Measurements from ENCODE around the gene WBP4. TPM values are rescaled to one million over a fixed set of nuclear protein-coding genes. Genes with fewer than 3 reads are reported as not detected.

Gene WBP4
- polyA plus RNA-seq, 1 of the 3 experiments (the other 2 are of a cell fraction) = 6.4 TPM

DNA sequence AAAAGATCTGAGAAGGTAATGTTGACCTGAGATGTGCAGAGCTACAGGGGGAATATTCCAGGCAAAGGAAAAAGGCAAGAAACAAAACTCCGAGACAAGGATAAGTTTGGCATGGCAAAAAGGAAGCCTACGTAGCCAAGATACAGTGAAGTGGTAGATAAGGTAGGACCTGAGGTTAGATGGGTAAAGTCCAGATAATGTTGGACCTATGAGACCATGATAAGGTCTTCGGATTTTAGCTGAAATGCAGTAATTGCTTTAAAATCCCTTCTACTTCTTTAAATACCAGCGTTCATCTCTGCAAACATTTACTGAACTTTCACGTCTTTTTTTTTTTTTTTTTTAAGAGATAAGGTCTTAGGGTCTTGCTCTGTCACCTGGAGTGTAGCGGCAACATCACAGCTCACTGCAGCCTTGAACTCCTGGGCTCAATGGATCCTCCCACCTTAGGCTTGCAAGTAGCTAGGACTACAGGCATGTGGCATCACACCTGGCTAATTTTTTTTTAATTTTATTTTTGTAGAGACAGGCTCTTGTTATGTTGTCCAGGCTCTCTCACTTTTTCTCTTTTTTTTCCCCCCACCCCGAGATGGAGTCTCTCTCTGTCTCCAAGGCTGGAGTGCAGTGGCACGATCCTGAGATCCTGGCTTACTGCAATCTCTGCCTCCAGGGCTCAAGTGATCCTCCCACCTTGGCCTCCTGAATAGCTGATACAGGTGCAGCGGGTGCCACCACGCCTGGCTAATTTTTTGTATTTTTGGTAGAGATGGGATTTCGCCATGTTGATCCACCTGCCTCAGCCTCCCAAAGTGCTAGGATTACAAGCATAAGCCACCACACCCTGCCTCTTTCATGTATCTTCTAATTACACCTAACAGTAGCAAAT lies 4.2 kb upstream of the WBP4 start (continued):
- TF ChIP-seq SIN3A (IDR thresholded peaks at IDR 0.05; ENCODE audit: borderline replicate concordance, low read depth, low read length) (no peak), EZH2phosphoT487 (IDR thresholded peaks at IDR 0.05; ENCODE audit: borderline replicate concordance, low read depth) (no peak), EP300 (IDR thresholded peaks at IDR 0.05; ENCODE audit: borderline replicate concordance in 1 of 2, low read depth in 1 of 2, low read length in 1 of 2) (no peak), CHD2 (IDR thresholded peaks at IDR 0.05; ENCODE audit: low read length, partially characterized antibody) (no peak), ZBTB33 (IDR thresholded peaks at IDR 0.05; ENCODE audit: borderline replicate concordance, low read depth) (no peak), POLR2AphosphoS5 (IDR thresholded peaks at IDR 0.05; ENCODE audit: low read depth, low read length) (no peak), RCOR1 (IDR thresholded peaks at IDR 0.05; ENCODE audit: low read length) (no peak), MEF2A (IDR thresholded peaks at IDR 0.05; ENCODE audit: borderline replicate concordance, low read depth) (no peak), NRF1 (IDR thresholded peaks at IDR 0.05; ENCODE audit: low read depth, low read length) (no peak), RXRA (IDR thresholded peaks at IDR 0.05; ENCODE audit: borderline replicate concordance, low read depth) (no peak)
- TF ChIP-seq, protein P1, sequence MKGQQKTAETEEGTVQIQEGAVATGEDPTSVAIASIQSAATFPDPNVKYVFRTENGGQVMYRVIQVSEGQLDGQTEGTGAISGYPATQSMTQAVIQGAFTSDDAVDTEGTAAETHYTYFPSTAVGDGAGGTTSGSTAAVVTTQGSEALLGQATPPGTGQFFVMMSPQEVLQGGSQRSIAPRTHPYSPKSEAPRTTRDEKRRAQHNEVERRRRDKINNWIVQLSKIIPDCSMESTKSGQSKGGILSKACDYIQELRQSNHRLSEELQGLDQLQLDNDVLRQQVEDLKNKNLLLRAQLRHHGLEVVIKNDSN (IDR thresholded peaks at IDR 0.05; ENCODE audit: borderline replicate concordance, low read depth) = no peak

- no peaks in the 10 kb centered on the region for H3K9me2 ChIP-seq
- CTCF ChIA-PET = interaction anchor here (1.7 to 3.3 kb wide), 2 partner anchors 16 to 269 kb away, joined by 4 to 14 read pairs; partner anchors contain the start of gene SLC25A15
- H3K9ac ChIP-seq = peak overlapping the region; percentile 97; the same call in 1 of the 2 replicates
- H3K9me3 ChIP-seq = no peaks in the 10 kb centered on the region
- TF ChIP-seq, protein P1 (IDR thresholded peaks at IDR 0.05; ENCODE audit: borderline replicate concordance, low read depth) = no peak
- TF ChIP-seq TEAD4 (IDR thresholded peaks at IDR 0.05; ENCODE audit: borderline replicate concordance, insufficient read depth) = no peak
- TF ChIP-seq ELF1 (IDR thresholded peaks at IDR 0.05) = no peak
- TF ChIP-seq, protein P2, sequence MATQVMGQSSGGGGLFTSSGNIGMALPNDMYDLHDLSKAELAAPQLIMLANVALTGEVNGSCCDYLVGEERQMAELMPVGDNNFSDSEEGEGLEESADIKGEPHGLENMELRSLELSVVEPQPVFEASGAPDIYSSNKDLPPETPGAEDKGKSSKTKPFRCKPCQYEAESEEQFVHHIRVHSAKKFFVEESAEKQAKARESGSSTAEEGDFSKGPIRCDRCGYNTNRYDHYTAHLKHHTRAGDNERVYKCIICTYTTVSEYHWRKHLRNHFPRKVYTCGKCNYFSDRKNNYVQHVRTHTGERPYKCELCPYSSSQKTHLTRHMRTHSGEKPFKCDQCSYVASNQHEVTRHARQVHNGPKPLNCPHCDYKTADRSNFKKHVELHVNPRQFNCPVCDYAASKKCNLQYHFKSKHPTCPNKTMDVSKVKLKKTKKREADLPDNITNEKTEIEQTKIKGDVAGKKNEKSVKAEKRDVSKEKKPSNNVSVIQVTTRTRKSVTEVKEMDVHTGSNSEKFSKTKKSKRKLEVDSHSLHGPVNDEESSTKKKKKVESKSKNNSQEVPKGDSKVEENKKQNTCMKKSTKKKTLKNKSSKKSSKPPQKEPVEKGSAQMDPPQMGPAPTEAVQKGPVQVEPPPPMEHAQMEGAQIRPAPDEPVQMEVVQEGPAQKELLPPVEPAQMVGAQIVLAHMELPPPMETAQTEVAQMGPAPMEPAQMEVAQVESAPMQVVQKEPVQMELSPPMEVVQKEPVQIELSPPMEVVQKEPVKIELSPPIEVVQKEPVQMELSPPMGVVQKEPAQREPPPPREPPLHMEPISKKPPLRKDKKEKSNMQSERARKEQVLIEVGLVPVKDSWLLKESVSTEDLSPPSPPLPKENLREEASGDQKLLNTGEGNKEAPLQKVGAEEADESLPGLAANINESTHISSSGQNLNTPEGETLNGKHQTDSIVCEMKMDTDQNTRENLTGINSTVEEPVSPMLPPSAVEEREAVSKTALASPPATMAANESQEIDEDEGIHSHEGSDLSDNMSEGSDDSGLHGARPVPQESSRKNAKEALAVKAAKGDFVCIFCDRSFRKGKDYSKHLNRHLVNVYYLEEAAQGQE (IDR thresholded peaks at IDR 0.05; ENCODE audit: low read depth, low read length) = no peak
- no peak for TF ChIP-seq TAF1 (IDR thresholded peaks at IDR 0.05; ENCODE audit: borderline replicate concordance, low read depth, low read length)
- no peak for TF ChIP-seq PBX3 (IDR thresholded peaks at IDR 0.05)
- POLR2A ChIA-PET = no interaction called here
- no peak for DNase-seq
- H3K4me2 ChIP-seq = peak overlapping the region; percentile 84
- peaks cover 79% of the 10 kb centered on the region for H3K79me2 ChIP-seq (ENCODE audit: insufficient read depth)
- peaks cover 0 to 12% of the 10 kb centered on the region in 2 experiments; a peak in 2 of 4 replicates for H3K4me1 ChIP-seq (ENCODE audit: control insufficient read depth in 1 of 2, insufficient read depth in 2 of 2, low read depth in 1 of 2, low read length in 1 of 2)
- H2AFZ ChIP-seq (ENCODE audit: low read depth) = no peak overlapping the region; the same call in 1 of the 2 replicates
- no peaks in the 10 kb centered on the region for H3K27me3 ChIP-seq (ENCODE audit: insufficient read depth)
- peak overlapping the region; percentile 96 to 99; a peak in 3 of 4 replicates for H3K27ac ChIP-seq (ENCODE audit: low read depth in 2 of 2, low read length in 1 of 2)
- peaks cover 11% of the 10 kb centered on the region for H4K20me1 ChIP-seq (ENCODE audit: insufficient read depth)
- H3K4me3 ChIP-seq (ENCODE audit: low read depth in 2 of 2, low read length in 1 of 2) = peak overlapping the region; percentile 88 to 91; a peak in 3 of 4 replicates
- peaks cover 36% of the 10 kb centered on the region for H3F3A ChIP-seq (replicated peaks; ENCODE audit: insufficient read depth)
- 91% methylated on average over 18 of the region's 18 CpGs for WGBS (ENCODE audit: low lambda C conversion rate)
- peaks cover 5 to 6% of the 10 kb centered on the region in 2 experiments for H3K36me3 ChIP-seq (replicated peaks in 1 of 2; ENCODE audit: control insufficient read depth in 1 of 2, insufficient read depth in 2 of 2, low read length in 1 of 2)
These were observed 2.8 kb upstream of the WBP4 start for GRCh38 chr13:41058295-41059070.
